Measurements from ENCODE around the gene TBC1D12. TPM values are rescaled to one million over a fixed set of nuclear protein-coding genes. Genes with fewer than 3 reads are reported as not detected.

The TBC1D12 gene
- total and polyA plus RNA-seq, 4 donors, result 4.5 to 29.0 (median 15.6) TPM

DNA sequence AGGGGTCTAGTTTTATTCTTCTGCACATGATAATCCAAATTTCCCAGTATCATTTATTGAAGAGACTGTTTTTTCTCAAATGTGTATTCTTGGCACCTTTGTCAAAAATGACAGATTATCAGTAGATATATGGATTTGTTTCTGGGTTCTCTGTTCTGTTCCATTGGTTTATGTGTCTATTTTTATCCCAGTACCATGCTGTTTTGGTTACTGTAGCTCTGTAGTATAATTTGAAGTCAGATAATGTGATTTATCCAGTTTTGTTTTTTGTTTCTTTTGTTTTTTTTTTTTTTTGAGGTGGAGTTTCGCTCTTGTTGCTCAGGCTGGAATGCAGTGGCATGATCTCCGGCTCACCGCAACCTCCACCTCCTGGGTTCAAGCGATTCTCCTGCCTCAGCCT is 81.6 kb downstream of the TBC1D12 start:
- Histone ChIP-seq H3K27ac (ENCODE audit: low read depth in 1 of 2, low read length in 1 of 2) (no peak overlapping the region), H3K9ac (ENCODE audit: insufficient read depth in 1 of 2, low read length in 2 of 2) (no peak overlapping the region)
- 84 to 96% methylated on average over 4 of the region's 4 CpGs for WGBS, 2 donors

DNA sequence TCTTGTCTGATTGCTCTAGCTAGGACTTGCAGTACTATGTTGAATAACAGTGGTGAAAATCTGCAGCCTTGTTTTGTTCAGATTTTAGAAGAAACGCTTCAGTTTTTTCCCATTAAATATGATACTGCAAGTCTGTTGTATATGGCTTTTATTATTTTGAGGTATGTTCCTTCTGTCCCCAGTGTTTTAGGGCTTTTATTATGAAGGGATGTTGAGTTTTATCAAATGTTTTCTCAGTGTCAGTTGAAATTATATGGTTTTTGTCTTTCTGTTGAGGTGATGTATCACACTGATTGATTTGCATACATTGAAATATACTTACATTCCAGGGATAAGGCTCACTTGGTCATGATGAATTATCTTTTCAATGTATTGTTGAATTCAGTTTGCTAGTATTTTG is 82.8 kb downstream of the TBC1D12 start:
- DNase-seq (no peak), ATAC-seq (ENCODE audit: insufficient read depth, low FRiP score) (no peak)
- no peak overlapping the region for H3K4me3 ChIP-seq
- H3K9ac ChIP-seq (ENCODE audit: insufficient read depth in 1 of 2, low read length in 2 of 2), result no peak overlapping the region
- H3K9me3 ChIP-seq (ENCODE audit: control insufficient read depth in 4 of 4, insufficient read depth in 3 of 4, low read length in 3 of 4), result peaks cover 0 to 5% (median 0%) of the 10 kb centered on the region in 4 donors
- peaks cover 0 to 5% (median 2%) of the 10 kb centered on the region in 4 donors for H3K36me3 ChIP-seq (ENCODE audit: control insufficient read depth in 4 of 4, insufficient read depth in 4 of 4, low read length in 4 of 4)
- WGBS, 2 donors, result 97 to 98% methylated on average over 1 of the region's 1 CpG
- no peaks in the 10 kb centered on the region for H3K27me3 ChIP-seq (ENCODE audit: control insufficient read depth in 3 of 3, insufficient read depth in 3 of 3, low read length in 2 of 3)
- no peak overlapping the region for H3K27ac ChIP-seq (ENCODE audit: low read depth in 1 of 2, low read length in 1 of 2)
- no peaks in the 10 kb centered on the region for H3K4me1 ChIP-seq (ENCODE audit: control insufficient read depth in 5 of 5, insufficient read depth in 5 of 5, low read length in 5 of 5)
- TF ChIP-seq, protein P1, sequence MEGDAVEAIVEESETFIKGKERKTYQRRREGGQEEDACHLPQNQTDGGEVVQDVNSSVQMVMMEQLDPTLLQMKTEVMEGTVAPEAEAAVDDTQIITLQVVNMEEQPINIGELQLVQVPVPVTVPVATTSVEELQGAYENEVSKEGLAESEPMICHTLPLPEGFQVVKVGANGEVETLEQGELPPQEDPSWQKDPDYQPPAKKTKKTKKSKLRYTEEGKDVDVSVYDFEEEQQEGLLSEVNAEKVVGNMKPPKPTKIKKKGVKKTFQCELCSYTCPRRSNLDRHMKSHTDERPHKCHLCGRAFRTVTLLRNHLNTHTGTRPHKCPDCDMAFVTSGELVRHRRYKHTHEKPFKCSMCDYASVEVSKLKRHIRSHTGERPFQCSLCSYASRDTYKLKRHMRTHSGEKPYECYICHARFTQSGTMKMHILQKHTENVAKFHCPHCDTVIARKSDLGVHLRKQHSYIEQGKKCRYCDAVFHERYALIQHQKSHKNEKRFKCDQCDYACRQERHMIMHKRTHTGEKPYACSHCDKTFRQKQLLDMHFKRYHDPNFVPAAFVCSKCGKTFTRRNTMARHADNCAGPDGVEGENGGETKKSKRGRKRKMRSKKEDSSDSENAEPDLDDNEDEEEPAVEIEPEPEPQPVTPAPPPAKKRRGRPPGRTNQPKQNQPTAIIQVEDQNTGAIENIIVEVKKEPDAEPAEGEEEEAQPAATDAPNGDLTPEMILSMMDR (IDR thresholded peaks at IDR 0.05; ENCODE audit: control extremely low read depth, extremely low read depth), result no peak

More for the DNA sequence above, 81.6 kb downstream of the TBC1D12 start:
- H3K27me3 ChIP-seq (ENCODE audit: control insufficient read depth in 3 of 3, insufficient read depth in 3 of 3, low read length in 2 of 3), result no peaks in the 10 kb centered on the region
- no peak overlapping the region for H3K4me3 ChIP-seq
- H3K36me3 ChIP-seq (ENCODE audit: control insufficient read depth in 4 of 4, insufficient read depth in 4 of 4, low read length in 4 of 4), result peaks cover 0 to 8% (median 4%) of the 10 kb centered on the region in 4 donors
- DNase-seq, result no peak
- H3K9me3 ChIP-seq (ENCODE audit: control insufficient read depth in 4 of 4, insufficient read depth in 3 of 4, low read length in 3 of 4), result peaks cover 0 to 5% (median 0%) of the 10 kb centered on the region in 4 donors
- no peak for ATAC-seq (ENCODE audit: insufficient read depth, low FRiP score)
- no peaks in the 10 kb centered on the region for H3K4me1 ChIP-seq (ENCODE audit: control insufficient read depth in 5 of 5, insufficient read depth in 5 of 5, low read length in 5 of 5)
- TF ChIP-seq, protein P1 (IDR thresholded peaks at IDR 0.05; ENCODE audit: control extremely low read depth, extremely low read depth), result no peak

DNA sequence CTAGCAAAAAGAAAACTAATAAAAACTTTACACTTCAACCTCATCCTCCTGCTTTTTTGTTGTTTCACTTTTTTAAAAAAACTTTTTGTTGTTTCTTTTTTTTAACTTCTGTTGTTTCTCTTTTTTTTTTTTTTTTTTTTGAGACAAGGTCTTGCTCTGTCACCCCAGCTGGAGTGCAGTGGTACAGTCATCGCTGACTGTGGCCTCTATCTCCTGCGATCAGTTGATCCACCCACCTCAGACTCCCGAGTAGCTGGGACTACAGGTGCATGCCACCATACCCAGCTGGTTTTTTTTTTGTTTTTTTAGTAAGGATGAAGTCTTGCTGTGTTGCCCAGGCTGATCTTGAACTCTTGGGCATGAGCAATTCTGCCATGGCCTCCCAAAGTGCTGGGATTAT is 85.2 kb downstream of the TBC1D12 start:
- Histone ChIP-seq H3K4me3 (no peak overlapping the region), H3K36me3 (ENCODE audit: control insufficient read depth in 4 of 4, insufficient read depth in 4 of 4, low read length in 4 of 4) (peaks cover 0 to 3% (median 0%) of the 10 kb centered on the region in 4 donors), H3K9ac (ENCODE audit: insufficient read depth in 1 of 2, low read length in 2 of 2) (no peak overlapping the region), H3K27ac (ENCODE audit: low read depth in 1 of 2, low read length in 1 of 2) (no peak overlapping the region), H3K9me3 (ENCODE audit: control insufficient read depth in 4 of 4, insufficient read depth in 3 of 4, low read length in 3 of 4) (peaks cover 0 to 5% (median 0%) of the 10 kb centered on the region in 4 donors), H3K27me3 (ENCODE audit: control insufficient read depth in 3 of 3, insufficient read depth in 3 of 3, low read length in 2 of 3) (no peaks in the 10 kb centered on the region), H3K4me1 (ENCODE audit: control insufficient read depth in 5 of 5, insufficient read depth in 5 of 5, low read length in 5 of 5) (peaks cover 0 to 5% (median 3%) of the 10 kb centered on the region in 5 donors)
- DNase-seq (no peak), ATAC-seq (ENCODE audit: insufficient read depth, low FRiP score) (no peak)
- 92 to 99% methylated on average over 3 of the region's 3 CpGs for WGBS, 2 donors
- TF ChIP-seq, protein P1 (IDR thresholded peaks at IDR 0.05; ENCODE audit: control extremely low read depth, extremely low read depth), result no peak

DNA sequence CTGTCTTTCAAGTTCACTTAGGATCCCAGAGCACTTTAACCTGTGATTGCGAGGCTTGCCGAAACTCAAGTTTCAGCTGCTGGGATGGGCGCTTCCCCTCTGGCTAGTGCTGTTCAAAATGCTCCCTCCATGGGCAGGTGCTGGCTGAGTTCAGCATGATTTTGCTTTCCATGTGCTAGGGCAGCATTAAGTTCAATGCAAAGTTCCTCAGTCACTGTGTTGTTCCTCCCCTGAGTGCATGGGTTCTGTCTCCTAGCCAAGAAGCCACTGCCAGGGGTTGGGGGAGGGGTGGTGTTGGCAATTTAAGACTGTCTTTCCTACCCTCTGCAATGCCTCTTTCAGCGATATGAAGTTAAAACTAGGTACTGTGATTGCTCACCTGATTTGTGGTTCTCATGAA is 86.8 kb downstream of the TBC1D12 start:
- Histone ChIP-seq H3K4me3 (no peak overlapping the region), H3K4me1 (ENCODE audit: control insufficient read depth in 5 of 5, insufficient read depth in 5 of 5, low read length in 5 of 5) (peaks cover 0 to 5% (median 3%) of the 10 kb centered on the region in 5 donors), H3K36me3 (ENCODE audit: control insufficient read depth in 4 of 4, insufficient read depth in 4 of 4, low read length in 4 of 4) (peaks cover 0 to 3% (median 0%) of the 10 kb centered on the region in 4 donors), H3K9ac (ENCODE audit: insufficient read depth in 1 of 2, low read length in 2 of 2) (no peak overlapping the region), H3K27ac (ENCODE audit: low read depth in 1 of 2, low read length in 1 of 2) (no peak overlapping the region), H3K27me3 (ENCODE audit: control insufficient read depth in 3 of 3, insufficient read depth in 3 of 3, low read length in 2 of 3) (no peaks in the 10 kb centered on the region), H3K9me3 (ENCODE audit: control insufficient read depth in 4 of 4, insufficient read depth in 3 of 4, low read length in 3 of 4) (no peaks in the 10 kb centered on the region)
- TF ChIP-seq, protein P1 (IDR thresholded peaks at IDR 0.05; ENCODE audit: control extremely low read depth, extremely low read depth), result no peak
- DNase-seq (peak in 1 of 3 donors; percentile 6), ATAC-seq (ENCODE audit: insufficient read depth, low FRiP score) (no peak)
- 96 to 98% methylated on average over 4 of the region's 4 CpGs for WGBS, 2 donors

Data from lung (tissue), 12 donors.